ENCODE data around the gene GALNTL6. TPM values are rescaled to one million over a fixed set of nuclear protein-coding genes. Genes with fewer than 3 reads are reported as not detected.

GALNTL6 gene
- total and polyA plus RNA-seq, 2 experiments from 2014 or later, result not detected

GRCh38 chr4:172481802-172482508 lies 668.8 kb downstream of the GALNTL6 start:
- H2AFZ ChIP-seq, result no peak overlapping the region
- H3K4me3 ChIP-seq, result no peak overlapping the region
- no peaks in the 10 kb centered on the region for H3K4me1 ChIP-seq (ENCODE audit: insufficient read depth)
- H4K20me1 ChIP-seq (ENCODE audit: insufficient read depth), result no peaks in the 10 kb centered on the region
- TF ChIP-seq EZH2phosphoT487 (IDR thresholded peaks at IDR 0.05; ENCODE audit: insufficient read depth, low read depth), result no peak
- no peak for TF ChIP-seq EZH2 (IDR thresholded peaks at IDR 0.05; ENCODE audit: insufficient read depth, poor library complexity, severe bottlenecking)
- no peaks in the 10 kb centered on the region for H3K9me2 ChIP-seq (ENCODE audit: insufficient read depth)
- WGBS, 2 experiments (ENCODE audit: low coverage in 1 of 2, low lambda C conversion rate in 2 of 2, missing lambda C conversion rate in 2 of 2), result 55 to 62% methylated on average over 24 to 30 of the region's 30 CpGs
- no peaks in the 10 kb centered on the region for H3K9me3 ChIP-seq (ENCODE audit: low read depth)
- H3K27me3 ChIP-seq (replicated peaks; ENCODE audit: insufficient read depth), result no peaks in the 10 kb centered on the region
- DNase-seq, result no peak
- in situ Hi-C loops (cut with MboI), result no loop called here
- H3K27ac ChIP-seq, result no peak overlapping the region
- H3K79me2 ChIP-seq (ENCODE audit: insufficient read depth), result no peaks in the 10 kb centered on the region
- no peak overlapping the region for H3K4me2 ChIP-seq (ENCODE audit: unreplicated experiment)
- H3F3A ChIP-seq (ENCODE audit: insufficient read depth), result no peaks in the 10 kb centered on the region
- H3K36me3 ChIP-seq (ENCODE audit: low read depth), result no peaks in the 10 kb centered on the region
- H3K9ac ChIP-seq, result no peak overlapping the region

- TF ChIP-seq EZH2phosphoT487 (IDR thresholded peaks at IDR 0.05; ENCODE audit: insufficient read depth, low read depth) (no peak), EZH2 (IDR thresholded peaks at IDR 0.05; ENCODE audit: insufficient read depth, poor library complexity, severe bottlenecking) (no peak)
- in situ Hi-C loops (cut with MboI), result no loop called here
- H3K9me2 ChIP-seq (ENCODE audit: insufficient read depth), result no peaks in the 10 kb centered on the region
- 40 to 46% methylated on average over 3 of the region's 3 CpGs for WGBS, 2 experiments (ENCODE audit: low coverage in 1 of 2, low lambda C conversion rate in 2 of 2, missing lambda C conversion rate in 2 of 2)
- H3F3A ChIP-seq (ENCODE audit: insufficient read depth), result no peaks in the 10 kb centered on the region
- DNase-seq, result no peak
- no peaks in the 10 kb centered on the region for H3K27me3 ChIP-seq (replicated peaks; ENCODE audit: insufficient read depth)
- H3K27ac ChIP-seq, result no peak overlapping the region
- no peak overlapping the region for H2AFZ ChIP-seq
- H4K20me1 ChIP-seq (ENCODE audit: insufficient read depth), result no peaks in the 10 kb centered on the region
- H3K79me2 ChIP-seq (ENCODE audit: insufficient read depth), result no peaks in the 10 kb centered on the region
- H3K36me3 ChIP-seq (ENCODE audit: low read depth), result no peaks in the 10 kb centered on the region
- no peaks in the 10 kb centered on the region for H3K4me1 ChIP-seq (ENCODE audit: insufficient read depth)
- no peak overlapping the region for H3K4me2 ChIP-seq (ENCODE audit: unreplicated experiment)
- H3K9ac ChIP-seq, result no peak overlapping the region
- H3K4me3 ChIP-seq, result no peak overlapping the region
- H3K9me3 ChIP-seq (ENCODE audit: low read depth), result no peaks in the 10 kb centered on the region
Observed at GRCh38 chr4:172485007-172485406, 671.8 kb downstream of the GALNTL6 start.

- no peak overlapping the region for H3K27ac ChIP-seq
- H3K79me2 ChIP-seq (ENCODE audit: insufficient read depth), result no peaks in the 10 kb centered on the region
- in situ Hi-C loops (cut with MboI), result no loop called here
- no peaks in the 10 kb centered on the region for H3K9me3 ChIP-seq (ENCODE audit: low read depth)
- no peak overlapping the region for H3K9ac ChIP-seq
- no peak overlapping the region for H3K4me2 ChIP-seq (ENCODE audit: unreplicated experiment)
- H3K27me3 ChIP-seq (replicated peaks; ENCODE audit: insufficient read depth), result no peaks in the 10 kb centered on the region
- H3K9me2 ChIP-seq (ENCODE audit: insufficient read depth), result no peaks in the 10 kb centered on the region
- no peak overlapping the region for H3K4me3 ChIP-seq
- WGBS, 2 experiments (ENCODE audit: low coverage in 1 of 2, low lambda C conversion rate in 2 of 2, missing lambda C conversion rate in 2 of 2), result 2 to 14% methylated on average over 2 of the region's 2 CpGs
- no peaks in the 10 kb centered on the region for H3K36me3 ChIP-seq (ENCODE audit: low read depth)
- no peak overlapping the region for H2AFZ ChIP-seq
- H3F3A ChIP-seq (ENCODE audit: insufficient read depth), result no peaks in the 10 kb centered on the region
- no peaks in the 10 kb centered on the region for H3K4me1 ChIP-seq (ENCODE audit: insufficient read depth)
- TF ChIP-seq EZH2 (IDR thresholded peaks at IDR 0.05; ENCODE audit: insufficient read depth, poor library complexity, severe bottlenecking) (no peak), EZH2phosphoT487 (IDR thresholded peaks at IDR 0.05; ENCODE audit: insufficient read depth, low read depth) (no peak)
- DNase-seq, result no peak
- no peaks in the 10 kb centered on the region for H4K20me1 ChIP-seq (ENCODE audit: insufficient read depth)
Observed at GRCh38 chr4:172486531-172486930, 673.3 kb downstream of the GALNTL6 start.

- Histone ChIP-seq H3K27ac (no peak overlapping the region), H3K27me3 (replicated peaks; ENCODE audit: insufficient read depth) (no peaks in the 10 kb centered on the region), H3K9ac (no peak overlapping the region), H3F3A (ENCODE audit: insufficient read depth) (no peaks in the 10 kb centered on the region), H4K20me1 (ENCODE audit: insufficient read depth) (no peaks in the 10 kb centered on the region), H3K4me1 (ENCODE audit: insufficient read depth) (no peaks in the 10 kb centered on the region), H3K9me2 (ENCODE audit: insufficient read depth) (no peaks in the 10 kb centered on the region), H3K36me3 (ENCODE audit: low read depth) (no peaks in the 10 kb centered on the region), H3K4me3 (no peak overlapping the region), H3K4me2 (ENCODE audit: unreplicated experiment) (no peak overlapping the region), H2AFZ (no peak overlapping the region), H3K9me3 (ENCODE audit: low read depth) (no peaks in the 10 kb centered on the region), H3K79me2 (ENCODE audit: insufficient read depth) (no peaks in the 10 kb centered on the region)
- in situ Hi-C loops (cut with MboI), result no loop called here
- no peak for TF ChIP-seq EZH2phosphoT487 (IDR thresholded peaks at IDR 0.05; ENCODE audit: insufficient read depth, low read depth)
- no peak for TF ChIP-seq EZH2 (IDR thresholded peaks at IDR 0.05; ENCODE audit: insufficient read depth, poor library complexity, severe bottlenecking)
- no peak for DNase-seq
Observed at GRCh38 chr4:172489861-172490260, 676.7 kb downstream of the GALNTL6 start.

GRCh38 chr4:172495769-172496168 lies 682.6 kb downstream of the GALNTL6 start:
- Histone ChIP-seq H3K9ac (no peak overlapping the region), H3K36me3 (ENCODE audit: low read depth) (no peaks in the 10 kb centered on the region), H3F3A (ENCODE audit: insufficient read depth) (no peaks in the 10 kb centered on the region), H3K79me2 (ENCODE audit: insufficient read depth) (no peaks in the 10 kb centered on the region), H3K27ac (no peak overlapping the region), H3K27me3 (replicated peaks; ENCODE audit: insufficient read depth) (no peaks in the 10 kb centered on the region), H3K4me2 (ENCODE audit: unreplicated experiment) (no peak overlapping the region), H3K9me3 (ENCODE audit: low read depth) (no peaks in the 10 kb centered on the region), H2AFZ (no peak overlapping the region), H3K4me3 (no peak overlapping the region), H4K20me1 (ENCODE audit: insufficient read depth) (no peaks in the 10 kb centered on the region), H3K9me2 (ENCODE audit: insufficient read depth) (no peaks in the 10 kb centered on the region), H3K4me1 (ENCODE audit: insufficient read depth) (no peaks in the 10 kb centered on the region)
- in situ Hi-C loops (cut with MboI), result no loop called here
- no peak for TF ChIP-seq EZH2 (IDR thresholded peaks at IDR 0.05; ENCODE audit: insufficient read depth, poor library complexity, severe bottlenecking)
- no peak for TF ChIP-seq EZH2phosphoT487 (IDR thresholded peaks at IDR 0.05; ENCODE audit: insufficient read depth, low read depth)
- 8 to 10% methylated on average over 3 of the region's 3 CpGs for WGBS, 2 experiments (ENCODE audit: low coverage in 1 of 2, low lambda C conversion rate in 2 of 2, missing lambda C conversion rate in 2 of 2)
- no peak for DNase-seq
